Kidney epithelial cell (primary cell): ENCODE results near the gene ACTN2. TPM values are rescaled to one million over a fixed set of nuclear protein-coding genes. Genes with fewer than 3 reads are reported as not detected.

Experiments used
- DNase-seq: peaks from one replicate; pipeline ENCODE4 v3.0.0-alpha.2; 2010; ENCODE audit warnings: low read depth
- H3K27me3 ChIP-seq: 2 replicates; pipeline ENCODE4 v1.6.0; 2011; ENCODE audit warnings: low read length; ENCODE audit not compliant: control insufficient read depth, insufficient read depth
- H3K36me3 ChIP-seq: 2 replicates; pipeline ENCODE4 v1.5.1; 2011; ENCODE audit warnings: low read length; ENCODE audit not compliant: control insufficient read depth, insufficient read depth
- H3K4me3 ChIP-seq: 2 replicates; pipeline ENCODE4 v1.5.1; 2011; ENCODE audit warnings: low read depth, mild to moderate bottlenecking, control low read depth, low read length
- CTCF ChIP-seq: IDR thresholded peaks from 2 replicates; pipeline ENCODE4 v1.5.1; 2011; ENCODE audit warnings: mild to moderate bottlenecking, moderate library complexity, low read length, control low read depth, inconsistent platforms; ENCODE audit not compliant: insufficient read depth, poor library complexity, severe bottlenecking
- total RNA-seq: library from RNA; depleted of rRNA; stranded (reverse); fragments of >200 nt; gene quantifications from 2 replicates; pipeline ENCODE4 v1.2.3, GENCODE V29; 2015

Gene ACTN2
- total RNA-seq, 1 donor from 2014 or later: 0.17 TPM

DNA sequence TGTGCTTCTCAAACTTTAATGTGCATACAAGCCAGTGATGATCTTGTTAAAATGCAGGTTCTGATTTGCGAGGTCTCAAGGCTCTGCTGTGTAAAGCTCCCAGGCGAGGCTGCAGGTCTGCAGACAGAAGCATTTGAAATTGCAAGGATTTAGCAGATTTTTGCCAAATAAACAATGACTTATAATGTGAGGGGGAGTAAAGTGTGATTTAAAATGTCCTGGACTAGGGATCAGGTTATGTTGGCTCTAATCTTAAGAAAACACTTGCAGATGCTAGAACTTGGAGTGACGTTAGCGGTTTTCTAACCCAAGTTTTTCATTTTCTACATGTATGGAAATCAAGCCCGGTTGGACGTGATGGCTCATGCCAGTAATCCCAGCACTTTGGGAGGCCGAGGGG, 16.2 kb upstream of the ACTN2 start:
- no peak for TF ChIP-seq CTCF
- H3K4me3 ChIP-seq: no peak overlapping the region
- H3K36me3 ChIP-seq: no peaks in the 10 kb centered on the region
- H3K27me3 ChIP-seq: no peaks in the 10 kb centered on the region
- DNase-seq: no peak

- TF ChIP-seq CTCF: no peak
- Histone ChIP-seq H3K36me3 (no peaks in the 10 kb centered on the region), H3K4me3 (no peak overlapping the region), H3K27me3 (no peaks in the 10 kb centered on the region)
- no peak for DNase-seq
These were observed 12.9 kb upstream of the ACTN2 start for GRCh38 chr1:236673289-236673919.

- Histone ChIP-seq H3K27me3 (no peaks in the 10 kb centered on the region), H3K4me3 (no peak overlapping the region), H3K36me3 (no peaks in the 10 kb centered on the region)
- TF ChIP-seq CTCF: no peak
- DNase-seq: no peak
These were observed 8.6 kb upstream of the ACTN2 start for GRCh38 chr1:236677641-236678235.

DNA sequence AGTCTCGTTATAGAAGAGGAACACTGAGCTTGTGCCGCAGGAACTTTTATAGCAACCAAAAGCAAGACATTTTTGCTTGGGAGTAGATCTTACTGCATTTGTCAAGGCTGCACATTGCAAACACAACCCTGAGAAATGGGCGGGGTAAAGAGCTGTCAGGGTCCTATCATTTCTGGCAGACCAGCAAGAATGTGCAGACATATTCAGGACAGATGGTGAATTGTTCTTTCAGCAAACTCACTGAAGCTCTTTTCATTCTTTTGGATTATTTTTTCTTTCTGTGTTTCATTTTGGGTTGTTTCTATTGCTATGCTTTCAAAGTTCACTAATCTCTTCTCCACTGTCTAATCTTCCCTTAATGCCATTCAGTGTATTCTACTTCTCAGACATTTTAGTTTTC, 5.1 kb upstream of the ACTN2 start:
- no peak overlapping the region for H3K4me3 ChIP-seq
- H3K36me3 ChIP-seq: no peaks in the 10 kb centered on the region
- no peak for TF ChIP-seq CTCF
- DNase-seq: no peak
- peaks cover 5% of the 10 kb centered on the region for H3K27me3 ChIP-seq

- Histone ChIP-seq H3K4me3 (no peak overlapping the region), H3K36me3 (no peaks in the 10 kb centered on the region), H3K27me3 (peaks cover 14% of the 10 kb centered on the region)
- TF ChIP-seq CTCF: no peak
- no peak for DNase-seq
These were observed 938 bp upstream of the ACTN2 start for GRCh38 chr1:236685205-236685916.
